Measurements from ENCODE around the gene THRSP.
"Not testable (repeated sequence)": the region's sequence is repeated elsewhere in the genome, so short reads cannot be mapped to it uniquely, and the experiment has no call there.

Gene THRSP

DNA sequence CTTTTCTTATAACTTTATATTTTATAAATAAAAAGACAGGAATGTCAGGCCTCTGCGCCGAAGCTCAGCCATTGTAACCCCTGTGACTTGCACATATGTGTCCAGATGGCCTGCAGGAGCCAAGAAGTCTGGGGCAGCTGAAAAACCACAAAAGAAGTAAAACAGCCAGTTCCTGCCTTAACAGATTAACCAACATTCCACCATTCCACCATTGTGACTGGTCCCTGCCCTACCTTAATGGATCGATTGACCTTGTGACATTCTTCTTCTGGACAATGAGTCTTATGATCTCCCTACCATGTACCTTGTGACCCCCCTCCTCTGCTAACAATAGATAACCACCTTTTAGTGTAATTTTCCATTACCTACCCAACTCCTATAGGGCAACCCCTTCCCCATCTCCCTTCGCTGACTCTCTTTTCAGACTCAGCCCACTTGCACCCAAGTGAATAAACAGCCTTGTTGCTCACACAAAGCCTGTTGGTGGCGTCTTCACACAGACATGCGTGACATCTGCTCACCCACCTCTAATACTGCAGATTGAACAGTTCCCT is 22.9 kb downstream of the THRSP start:
- DNase-seq (ENCODE audit: low spot score): not testable (repeated sequence)

DNA sequence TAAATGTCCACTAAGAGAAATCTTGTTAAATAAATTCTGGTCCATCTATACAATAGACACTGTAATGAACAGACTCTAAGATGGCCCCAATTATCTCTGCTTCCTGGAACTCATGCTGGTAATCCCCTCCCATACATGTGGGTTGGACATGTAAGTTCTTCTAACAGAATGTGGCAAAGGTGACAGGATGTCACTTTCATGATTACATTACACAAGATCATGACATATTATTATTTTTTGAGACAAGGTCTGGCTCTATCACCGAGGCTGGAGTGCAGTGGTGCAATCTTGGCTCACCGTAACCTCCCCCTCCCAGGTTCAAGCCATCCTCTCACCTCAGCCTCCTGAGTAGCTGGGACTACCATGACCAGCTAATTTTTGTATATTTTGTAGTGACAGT is 30.6 kb downstream of the THRSP start:
- DNase-seq (ENCODE audit: low spot score): no peak

DNA sequence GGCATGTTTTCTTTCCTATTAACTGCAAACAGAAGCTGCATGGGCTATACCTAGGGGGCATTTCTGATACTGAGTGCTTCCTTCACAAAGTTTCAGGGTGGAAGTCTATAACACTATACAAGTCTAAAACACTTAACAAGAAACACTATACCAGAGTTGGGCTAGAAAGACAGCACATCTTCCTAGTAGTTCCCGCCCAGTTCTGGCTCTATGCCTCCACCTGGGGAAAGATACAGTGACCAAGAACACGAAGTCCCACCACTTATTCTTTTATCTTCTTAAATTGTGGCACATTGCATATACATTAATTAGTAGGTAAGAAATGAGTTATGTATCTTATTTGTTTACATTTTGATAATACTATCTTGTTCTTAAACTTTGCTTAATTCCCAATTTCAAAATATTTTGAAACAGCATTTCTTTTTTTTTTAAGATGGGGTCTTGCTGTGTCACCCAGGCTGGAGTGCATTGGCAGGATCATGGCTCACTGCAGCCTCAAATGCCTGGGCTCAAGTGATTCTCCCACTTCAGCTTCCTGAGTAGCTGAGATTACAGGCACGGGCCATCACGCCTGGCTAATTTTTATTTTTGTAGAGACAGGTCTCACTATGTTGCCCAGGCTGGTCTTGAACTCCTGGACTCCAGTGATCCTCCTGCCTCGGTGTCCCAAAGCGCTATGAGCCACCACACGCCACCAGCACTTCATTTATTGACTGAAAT is 34.2 kb downstream of the THRSP start:
- DNase-seq (ENCODE audit: low spot score): no peak

DNA sequence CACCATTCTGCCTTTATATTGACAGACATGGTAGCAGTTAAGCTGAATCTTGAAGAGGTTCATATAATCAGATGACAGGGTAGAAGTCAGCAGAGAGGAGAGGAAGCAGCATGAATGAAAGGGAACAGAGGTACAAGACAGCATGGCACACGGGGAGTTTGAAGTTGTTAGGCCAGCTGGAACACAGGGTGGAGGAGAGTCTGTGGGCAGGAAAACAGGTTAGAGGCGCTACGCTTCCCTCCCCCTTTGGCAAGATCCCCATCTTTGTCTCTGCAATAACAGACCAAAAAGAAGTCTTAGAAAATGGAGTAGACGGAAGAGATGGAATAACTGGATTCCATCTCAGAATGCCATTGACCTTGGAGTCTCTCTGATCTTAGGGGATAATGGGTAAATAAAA is 36.0 kb downstream of the THRSP start:
- DNase-seq (ENCODE audit: low spot score): no peak

DNA sequence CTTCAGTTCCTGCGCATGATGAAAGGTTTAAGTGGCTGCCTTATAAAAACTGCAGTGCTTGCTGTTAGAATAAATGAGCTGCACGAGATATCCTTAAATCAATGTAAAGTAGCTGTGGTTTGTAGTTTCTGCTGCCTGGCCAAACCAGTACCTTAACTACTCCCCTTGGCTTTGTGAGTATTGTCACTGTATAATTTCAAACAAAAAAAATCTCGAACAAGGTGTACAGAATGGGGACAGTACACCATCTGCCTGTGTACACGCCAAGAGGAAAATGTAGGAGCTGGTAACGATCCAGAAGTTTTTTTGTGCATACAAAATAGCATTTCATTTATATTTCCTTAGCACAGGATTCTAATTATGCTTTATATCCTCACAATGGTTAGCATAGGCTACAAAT is 36.6 kb downstream of the THRSP start:
- no peak for DNase-seq (ENCODE audit: low spot score)

DNA sequence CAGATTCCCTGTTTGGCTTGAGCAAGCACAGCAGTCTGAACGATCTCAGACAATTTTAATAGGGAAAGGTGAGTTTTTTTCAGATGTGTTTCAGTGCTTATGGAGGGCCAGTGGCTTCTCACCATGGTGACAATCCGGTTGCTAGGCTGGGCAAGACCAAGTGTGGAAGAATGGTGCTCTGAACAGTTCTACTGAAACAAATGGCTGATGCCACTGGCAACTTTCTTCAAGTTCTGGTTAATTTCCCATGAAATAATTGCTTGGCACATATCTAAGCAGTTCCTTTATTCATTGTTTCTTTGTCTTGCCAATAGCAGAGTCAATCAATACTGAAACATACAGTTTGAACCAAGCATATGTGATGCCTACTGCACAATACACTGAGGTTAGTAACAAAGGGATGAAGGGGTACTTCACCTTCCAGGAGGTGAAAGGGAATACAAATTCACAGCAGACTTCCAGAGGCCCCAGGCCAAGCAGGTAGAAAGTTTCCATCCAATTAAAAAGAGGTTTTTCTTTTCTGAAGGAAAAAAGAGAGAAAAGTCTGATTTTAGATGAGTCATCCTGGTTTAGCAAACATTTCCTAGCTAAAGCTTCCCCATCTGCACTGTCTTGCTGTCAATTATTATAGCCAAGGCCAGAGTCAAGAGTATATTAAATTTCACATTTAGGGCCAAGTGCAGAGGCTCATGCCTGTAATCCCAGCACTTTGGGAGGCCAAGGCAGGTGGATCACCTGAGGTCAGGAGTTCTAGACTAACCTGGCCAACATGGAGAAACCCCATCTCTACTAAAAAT is 37.2 kb downstream of the THRSP start:
- no peak for DNase-seq (ENCODE audit: low spot score)

DNA sequence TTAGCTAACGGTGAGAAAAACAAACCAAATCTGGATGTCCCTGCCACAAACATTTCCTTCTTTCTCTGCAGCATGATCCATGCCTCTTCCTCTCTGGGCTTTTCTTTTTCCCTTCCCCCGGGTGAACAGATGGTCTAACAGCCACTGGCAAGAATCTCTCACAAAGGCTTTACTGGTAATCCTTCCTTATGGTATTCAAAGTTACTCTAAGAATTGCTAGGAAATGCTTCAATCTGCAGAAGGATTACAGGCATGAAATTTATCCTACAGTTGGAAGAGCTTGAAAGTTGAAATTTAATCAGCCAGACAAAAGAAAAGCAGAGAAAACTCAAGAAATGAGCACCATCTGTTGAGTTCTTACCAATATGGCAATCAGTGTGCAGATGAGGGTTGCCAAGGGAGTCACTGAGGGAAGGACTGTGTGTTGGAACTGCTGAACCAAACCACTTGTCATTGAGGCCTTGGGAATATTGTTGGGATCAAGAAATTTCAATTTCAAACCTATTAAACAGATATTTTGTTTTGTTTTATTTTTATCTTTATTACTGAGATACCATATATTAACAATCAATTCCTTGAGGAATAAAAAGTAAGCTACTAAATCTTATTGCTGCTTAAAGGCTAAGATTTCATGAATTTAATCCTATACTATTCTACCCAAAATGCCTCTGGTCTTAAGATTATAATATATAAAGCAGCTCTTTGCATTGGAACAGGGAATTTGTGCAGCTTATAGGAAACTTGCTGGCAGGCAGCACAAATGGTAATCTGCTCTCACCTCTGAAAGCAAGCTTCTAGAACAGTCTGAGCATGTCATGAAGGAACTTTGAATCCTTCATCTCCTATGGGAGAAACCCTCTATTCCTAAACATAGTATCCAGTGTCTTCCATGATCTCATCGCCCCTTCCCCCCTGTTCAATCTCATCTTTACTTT is 45.7 kb downstream of the THRSP start:
- no peak for DNase-seq (ENCODE audit: low spot score)

DNA sequence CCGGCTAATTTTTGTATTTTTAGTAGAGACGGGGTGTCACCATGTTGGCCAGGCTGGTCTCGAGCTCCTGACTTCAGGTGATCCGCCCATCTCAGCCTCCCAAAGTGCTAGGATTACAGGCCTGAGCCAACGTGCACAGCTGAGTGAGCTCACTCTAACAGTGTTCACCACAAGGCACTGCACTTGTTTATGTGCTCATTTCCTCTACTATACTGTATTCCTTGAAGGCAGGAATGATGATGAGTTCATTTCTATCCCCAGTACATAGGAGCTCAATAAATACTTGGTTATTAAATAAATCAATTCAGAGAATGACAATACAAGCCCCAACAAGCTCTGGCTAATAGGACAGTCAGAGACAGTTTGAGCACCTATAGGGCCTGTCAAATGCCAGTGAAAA is 46.7 kb downstream of the THRSP start:
- no peak for DNase-seq (ENCODE audit: low spot score)

DNA sequence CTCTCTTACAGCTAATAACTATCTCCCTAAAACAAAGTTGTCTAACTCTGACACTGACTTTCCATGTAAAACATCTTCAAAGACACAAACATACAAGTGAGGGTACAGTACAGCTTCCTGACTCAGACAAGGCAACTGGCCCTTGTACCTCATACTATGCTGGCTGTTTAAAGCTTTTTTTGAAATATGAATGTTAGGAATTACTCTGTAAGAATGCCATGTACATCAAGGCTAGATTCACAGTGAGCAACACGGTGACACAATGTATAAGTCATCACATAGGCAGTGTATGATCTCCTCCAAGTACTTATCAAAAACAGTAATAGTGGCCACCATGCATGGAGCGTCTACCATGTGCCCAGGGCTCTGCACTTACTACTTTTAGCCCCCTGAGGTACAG is 47.2 kb downstream of the THRSP start:
- no peak for DNase-seq (ENCODE audit: low spot score)

DNA sequence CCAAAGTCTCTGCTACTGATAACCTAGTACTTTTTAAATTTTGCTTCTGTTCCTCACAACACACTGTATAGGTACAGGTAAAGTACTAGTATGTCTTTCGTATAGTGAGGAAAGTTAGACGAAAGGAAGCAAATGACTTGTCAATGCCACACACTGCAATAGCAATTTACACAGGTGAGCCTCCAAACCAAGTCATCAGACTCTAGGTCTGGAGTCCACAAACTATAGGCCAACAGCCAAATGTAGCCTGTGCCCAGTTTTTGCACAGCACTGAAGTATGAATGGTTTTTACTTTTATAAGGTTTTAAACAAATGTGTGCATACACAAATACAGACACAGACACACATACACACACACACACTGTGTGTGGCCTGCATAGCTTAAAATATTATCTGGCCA is 47.6 kb downstream of the THRSP start:
- no peak for DNase-seq (ENCODE audit: low spot score)

DNA sequence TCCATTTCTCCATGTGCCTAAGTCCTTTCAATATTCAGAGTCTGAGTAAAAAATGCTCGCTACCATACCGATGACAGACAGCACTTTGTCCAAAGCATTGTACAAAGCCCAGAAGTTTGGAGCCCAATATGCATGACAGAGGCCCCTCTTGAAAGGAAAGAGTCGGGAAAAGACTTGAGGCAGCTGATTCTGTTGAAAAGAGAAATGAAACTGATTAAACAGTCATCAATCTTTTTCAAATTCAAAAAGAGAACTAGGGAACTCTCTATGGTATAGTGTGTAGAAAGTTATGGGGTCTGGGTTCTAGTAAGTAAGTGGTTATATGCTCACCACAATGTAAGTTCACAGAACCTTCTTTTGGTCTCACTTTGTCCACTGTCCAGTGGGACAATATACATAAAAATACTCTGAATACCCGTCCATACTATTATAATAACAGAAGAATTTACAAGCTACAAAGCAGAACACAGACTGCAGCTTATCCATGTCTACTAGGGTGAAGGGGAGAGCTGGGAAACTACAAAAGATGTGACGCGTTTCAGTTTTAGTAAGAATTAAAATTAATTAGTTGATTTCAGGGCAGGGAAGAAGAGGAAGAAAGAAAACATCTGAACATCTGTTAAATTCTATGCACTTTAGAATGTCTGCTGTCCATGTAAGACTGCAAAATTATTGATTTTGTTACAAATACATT is 49.1 kb downstream of the THRSP start:
- DNase-seq (ENCODE audit: low spot score): no peak

All from SK-N-DZ (cell line).